ENCODE measurements around the gene SPAG16.
"Not testable (repeated sequence)": the region's sequence is repeated elsewhere in the genome, so short reads cannot be mapped to it uniquely, and the experiment has no call there.

The SPAG16 gene

DNA sequence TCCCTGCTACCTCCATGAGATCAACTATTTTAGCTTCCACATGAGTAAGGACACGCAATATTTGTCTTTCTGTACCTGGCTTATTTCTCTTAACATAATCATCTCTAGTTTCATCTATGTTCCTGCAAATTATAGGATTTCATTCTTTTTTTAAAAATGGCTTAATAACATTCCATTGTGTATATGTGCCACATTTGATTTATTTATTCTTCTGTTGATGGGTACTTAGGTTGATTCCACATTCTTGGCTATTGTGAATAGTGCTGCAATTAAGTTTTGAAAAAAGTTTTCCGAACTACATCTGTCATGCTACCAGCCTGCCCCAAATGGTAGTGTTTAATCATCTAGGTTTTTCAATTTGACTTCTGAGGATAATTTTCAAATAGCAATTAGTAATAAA lies 36.3 kb downstream of the SPAG16 start:
- no peak for DNase-seq
- in situ Hi-C loops (cut with HindIII; ENCODE audit: low pct_ligation_motif_present, low pct_unique_long_range_greater_than_20kb, low sequenced_read_pairs) = no loop called here

DNA sequence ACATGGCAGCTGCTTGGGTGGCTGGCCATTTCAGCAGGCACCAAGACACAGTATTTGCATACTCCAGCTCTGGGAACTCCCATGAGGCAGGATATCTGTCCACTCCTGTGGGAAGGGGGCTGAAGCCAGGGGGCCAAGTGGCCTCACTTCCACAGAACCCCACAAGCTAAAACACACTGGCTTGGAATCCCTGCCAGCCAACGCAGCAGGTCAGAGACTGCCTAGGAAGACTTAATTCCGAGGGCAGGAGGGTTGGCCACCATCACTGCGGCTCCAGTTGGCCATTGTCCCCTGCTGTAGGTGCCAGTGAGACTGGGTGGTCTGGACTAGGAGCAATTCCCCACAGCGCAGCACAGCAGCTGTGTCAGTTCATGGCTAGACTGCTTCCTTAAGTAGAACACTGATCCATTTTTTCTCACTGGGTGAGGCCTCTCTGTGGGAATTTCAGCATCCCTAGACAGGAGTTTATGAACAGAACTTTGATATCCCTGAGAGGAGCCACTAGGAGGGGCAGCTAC lies 52.0 kb downstream of the SPAG16 start:
- in situ Hi-C loops (cut with HindIII; ENCODE audit: low pct_ligation_motif_present, low pct_unique_long_range_greater_than_20kb, low sequenced_read_pairs) = no loop called here
- no peak for DNase-seq

DNA sequence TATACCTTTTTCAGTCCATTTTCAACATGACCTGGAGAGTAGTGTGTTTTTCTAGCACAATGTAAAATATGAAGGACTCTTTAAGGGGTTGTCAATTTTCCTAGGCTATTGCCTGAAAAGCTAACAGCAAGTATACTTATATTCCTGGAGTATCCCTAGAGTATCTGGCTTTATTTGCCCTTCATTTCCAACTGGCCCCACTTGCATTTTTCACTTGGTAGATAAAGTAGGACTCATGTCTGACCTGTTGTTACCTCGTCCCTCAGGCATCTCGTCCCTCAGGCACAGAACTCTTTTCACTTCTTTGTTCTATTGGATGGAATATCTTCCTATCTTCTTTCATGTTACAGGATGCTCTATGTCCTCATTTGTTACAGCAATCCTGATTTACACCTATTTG lies 69.2 kb downstream of the SPAG16 start:
- in situ Hi-C loops (cut with HindIII; ENCODE audit: low pct_ligation_motif_present, low pct_unique_long_range_greater_than_20kb, low sequenced_read_pairs) = no loop called here
- DNase-seq = no peak

DNA sequence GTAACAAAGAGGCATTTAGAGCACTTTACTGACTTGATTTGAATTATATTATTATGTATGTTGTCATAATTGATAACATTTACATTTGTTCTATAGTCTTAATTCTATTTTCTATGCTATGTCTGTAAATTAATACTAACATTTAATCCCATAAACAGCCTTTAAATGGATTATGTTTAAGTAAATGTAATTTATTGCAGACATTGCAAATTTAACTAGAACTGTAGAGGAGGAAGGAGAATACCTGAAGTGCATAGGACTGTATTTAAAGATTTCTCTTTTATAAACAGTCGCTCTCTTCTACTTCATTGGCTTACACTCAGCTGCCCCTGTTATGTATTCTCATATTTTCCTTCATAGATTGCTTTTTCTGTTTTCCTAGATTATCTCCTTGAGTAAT lies 92.4 kb downstream of the SPAG16 start:
- in situ Hi-C loops (cut with HindIII; ENCODE audit: low pct_ligation_motif_present, low pct_unique_long_range_greater_than_20kb, low sequenced_read_pairs) = no loop called here

DNA sequence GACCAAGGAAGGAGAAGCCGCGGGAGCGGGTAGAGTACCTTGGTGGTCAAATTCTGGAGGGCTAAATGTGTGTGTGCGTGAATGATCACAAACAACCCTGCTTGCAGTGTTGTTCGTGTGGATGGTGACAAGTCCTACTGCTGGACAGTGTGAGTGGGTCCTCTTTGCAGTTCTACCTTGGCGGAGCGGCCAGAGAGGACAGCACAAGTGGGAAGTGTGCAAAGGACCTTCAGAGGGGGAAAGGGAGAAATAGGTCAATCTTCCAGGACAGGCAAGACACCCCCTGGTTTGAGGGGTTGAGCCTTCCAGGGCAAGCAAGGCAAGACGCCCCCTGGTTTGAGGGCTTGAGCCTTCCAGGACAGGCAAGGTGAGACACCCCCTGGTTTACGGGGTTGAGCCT lies 122.8 kb downstream of the SPAG16 start:
- in situ Hi-C loops (cut with HindIII; ENCODE audit: low pct_ligation_motif_present, low pct_unique_long_range_greater_than_20kb, low sequenced_read_pairs); DNase-seq: not testable (repeated sequence)

More for the DNA sequence above, 92.4 kb downstream of the SPAG16 start:
- no peak for DNase-seq

DNA sequence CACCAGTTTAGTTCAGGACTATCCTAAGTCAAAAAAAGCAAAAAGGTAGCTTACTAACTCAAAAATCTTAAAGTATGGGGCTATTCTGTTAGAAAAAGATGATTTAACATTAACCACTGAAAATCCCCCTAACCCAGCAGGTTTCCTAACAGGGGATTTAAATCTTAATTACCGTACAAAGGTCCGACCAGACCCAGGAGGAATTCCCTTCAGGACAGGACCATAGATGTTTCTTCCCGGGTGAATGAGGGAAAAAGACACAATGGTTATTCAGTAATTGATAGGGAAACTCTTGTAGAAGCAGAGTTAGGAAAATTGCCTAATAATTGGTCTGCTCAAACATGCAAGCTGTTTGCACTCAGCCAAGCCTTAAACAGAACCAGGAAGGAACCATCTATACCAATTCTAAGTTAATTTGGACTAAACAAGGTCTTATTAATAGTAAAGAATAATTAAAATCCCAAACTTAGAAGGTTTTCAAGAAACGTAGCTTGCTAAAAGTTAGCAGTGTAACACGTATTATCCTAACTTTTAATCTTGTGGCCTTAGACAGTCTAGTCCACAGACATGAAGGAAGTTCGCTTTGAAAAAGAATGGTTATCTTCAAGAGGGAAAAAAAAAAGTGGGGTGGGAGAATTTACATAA lies 124.3 kb downstream of the SPAG16 start:
- in situ Hi-C loops (cut with HindIII; ENCODE audit: low pct_ligation_motif_present, low pct_unique_long_range_greater_than_20kb, low sequenced_read_pairs) = not testable (repeated sequence)

DNA sequence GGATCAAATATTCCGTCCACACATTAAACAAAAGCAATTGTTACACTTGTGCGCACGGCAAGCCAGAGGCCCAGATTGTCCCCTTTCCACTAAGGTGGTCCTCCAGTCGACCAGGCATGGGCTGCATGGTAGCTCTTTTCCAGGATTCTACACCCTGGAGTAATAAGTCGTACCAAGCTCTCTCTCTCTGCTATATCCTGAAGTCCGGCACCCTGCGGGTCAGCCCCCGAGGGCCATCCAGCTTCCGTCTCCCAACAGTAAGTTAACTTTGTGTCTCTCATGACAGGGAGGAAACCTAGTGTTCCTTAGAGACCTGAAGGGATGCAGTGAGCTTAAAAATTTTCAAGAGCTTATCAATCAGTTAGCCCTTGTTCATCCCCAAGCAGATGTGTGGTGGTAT lies 126.4 kb downstream of the SPAG16 start:
- DNase-seq; in situ Hi-C loops (cut with HindIII; ENCODE audit: low pct_ligation_motif_present, low pct_unique_long_range_greater_than_20kb, low sequenced_read_pairs): not testable (repeated sequence)

More for the DNA sequence above, 124.3 kb downstream of the SPAG16 start:
- DNase-seq = not testable (repeated sequence)

DNA sequence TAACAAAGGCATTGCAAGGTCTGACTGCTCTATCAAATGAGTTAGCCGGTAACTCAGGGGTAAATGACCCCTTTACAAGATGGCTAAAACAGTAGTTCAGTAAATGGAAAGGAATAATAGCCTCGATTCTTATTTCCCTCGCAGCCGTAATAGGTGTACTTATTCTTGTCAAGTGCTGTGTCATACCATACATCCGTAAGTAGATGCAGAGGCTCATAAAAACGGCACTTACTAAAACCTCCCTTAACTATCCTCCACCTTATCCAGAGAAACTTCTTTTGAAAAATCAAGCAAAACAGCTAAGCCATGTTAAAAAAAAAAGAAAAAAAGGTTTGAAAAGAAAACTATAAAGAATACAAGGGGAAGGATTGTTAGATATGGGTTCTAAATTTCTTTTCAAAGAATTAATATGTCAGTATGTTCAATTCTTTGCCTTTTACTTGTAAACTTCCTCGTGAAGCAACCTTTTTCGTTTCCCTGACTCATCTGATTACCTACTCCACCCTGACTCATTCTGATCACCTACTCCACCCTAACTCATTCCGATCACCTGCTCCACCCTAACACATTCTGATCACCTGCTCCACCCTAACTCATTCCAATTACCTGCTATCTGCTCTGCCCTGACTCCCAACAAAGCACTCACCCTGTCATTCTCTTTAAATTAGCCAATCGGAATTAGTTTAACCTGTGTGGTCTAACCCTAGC lies 127.5 kb downstream of the SPAG16 start:
- no peak for DNase-seq
- in situ Hi-C loops (cut with HindIII; ENCODE audit: low pct_ligation_motif_present, low pct_unique_long_range_greater_than_20kb, low sequenced_read_pairs) = no loop called here

DNA sequence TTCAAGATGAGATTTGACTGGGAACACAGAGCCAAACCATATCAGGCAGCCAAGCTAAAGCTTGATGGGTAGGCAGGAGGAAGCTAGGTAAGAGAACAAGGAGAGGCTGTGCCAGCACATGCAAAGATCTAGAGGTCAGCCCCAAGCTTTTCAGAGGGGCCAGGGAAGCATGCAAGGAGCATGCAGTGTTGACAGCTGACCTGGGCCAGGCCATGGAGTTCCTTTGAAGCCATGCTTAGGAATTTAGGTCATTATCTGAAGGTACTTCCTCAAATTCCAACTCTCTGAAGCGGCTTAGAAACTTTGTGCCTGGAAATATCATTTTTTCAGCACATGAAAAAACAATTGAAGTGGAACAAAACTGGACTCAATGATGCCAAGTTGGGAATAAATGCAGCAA lies 130.8 kb downstream of the SPAG16 start:
- in situ Hi-C loops (cut with HindIII; ENCODE audit: low pct_ligation_motif_present, low pct_unique_long_range_greater_than_20kb, low sequenced_read_pairs) = no loop called here
- DNase-seq = no peak

DNA sequence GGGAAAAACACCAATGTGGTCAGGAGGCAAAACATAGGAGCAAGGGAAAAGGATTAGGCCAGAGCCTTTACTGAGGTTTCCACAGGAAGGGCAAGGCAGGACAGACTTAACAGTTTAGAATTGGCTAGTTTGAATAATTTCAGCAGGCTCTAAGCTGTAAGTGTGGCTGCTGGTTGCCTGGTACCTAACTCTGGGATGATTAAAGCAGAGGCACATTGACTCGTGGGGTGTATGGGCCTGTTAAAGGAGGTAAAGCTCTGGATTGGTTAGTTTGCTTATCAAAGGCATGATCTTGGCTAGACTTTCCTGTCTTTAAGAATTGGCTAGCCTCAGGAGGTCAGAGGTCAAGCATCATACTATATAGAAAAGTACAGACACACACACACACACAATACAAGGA lies 132.6 kb downstream of the SPAG16 start:
- no peak for DNase-seq
- in situ Hi-C loops (cut with HindIII; ENCODE audit: low pct_ligation_motif_present, low pct_unique_long_range_greater_than_20kb, low sequenced_read_pairs) = no loop called here

DNA sequence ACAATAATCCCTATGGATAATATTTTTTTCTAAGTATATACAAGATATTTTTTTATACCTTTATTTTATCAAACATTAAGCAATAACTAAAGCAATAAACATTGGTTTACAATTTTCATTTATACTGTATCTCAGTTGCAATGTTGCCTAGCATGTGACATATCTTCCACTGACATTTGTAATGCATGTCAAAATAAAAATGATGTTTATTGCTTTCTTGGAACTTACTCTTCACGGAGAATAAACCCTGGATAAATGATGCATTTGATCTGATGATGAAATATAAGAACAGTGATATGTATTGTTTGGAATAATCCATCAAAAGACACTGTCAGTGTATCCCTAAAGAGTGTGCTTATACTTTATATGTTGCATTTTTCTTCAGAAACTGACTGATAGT lies 135.7 kb downstream of the SPAG16 start:
- no peak for DNase-seq
- in situ Hi-C loops (cut with HindIII; ENCODE audit: low pct_ligation_motif_present, low pct_unique_long_range_greater_than_20kb, low sequenced_read_pairs) = no loop called here

DNA sequence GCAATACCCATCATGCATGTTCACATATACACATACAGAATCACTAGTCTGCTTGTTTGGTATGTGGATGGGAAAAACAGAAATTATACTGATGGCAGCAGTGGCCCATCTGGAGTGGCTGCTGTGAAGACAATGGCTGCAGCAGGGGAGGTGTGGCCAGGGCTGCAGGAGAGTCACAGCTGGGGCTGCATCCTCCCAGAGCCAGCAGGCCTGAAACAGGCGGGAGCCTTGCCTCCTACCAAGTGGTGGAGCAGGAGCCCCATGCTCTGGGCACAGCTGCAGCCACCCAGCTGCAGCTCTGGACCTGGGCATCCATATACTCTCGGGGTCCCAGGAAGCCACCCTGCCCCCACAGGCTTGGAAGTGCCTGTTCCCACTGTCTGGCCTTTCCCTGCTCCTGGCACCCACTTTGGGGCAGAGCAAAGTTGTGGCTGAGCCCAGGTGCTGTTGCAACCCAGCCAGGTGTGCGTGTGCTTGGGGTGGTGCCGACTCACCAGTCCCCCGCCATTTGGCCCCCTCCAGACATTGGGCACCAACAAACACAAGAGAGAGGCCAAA lies 136.6 kb downstream of the SPAG16 start:
- no peak for DNase-seq
- in situ Hi-C loops (cut with HindIII; ENCODE audit: low pct_ligation_motif_present, low pct_unique_long_range_greater_than_20kb, low sequenced_read_pairs) = no loop called here

DNA sequence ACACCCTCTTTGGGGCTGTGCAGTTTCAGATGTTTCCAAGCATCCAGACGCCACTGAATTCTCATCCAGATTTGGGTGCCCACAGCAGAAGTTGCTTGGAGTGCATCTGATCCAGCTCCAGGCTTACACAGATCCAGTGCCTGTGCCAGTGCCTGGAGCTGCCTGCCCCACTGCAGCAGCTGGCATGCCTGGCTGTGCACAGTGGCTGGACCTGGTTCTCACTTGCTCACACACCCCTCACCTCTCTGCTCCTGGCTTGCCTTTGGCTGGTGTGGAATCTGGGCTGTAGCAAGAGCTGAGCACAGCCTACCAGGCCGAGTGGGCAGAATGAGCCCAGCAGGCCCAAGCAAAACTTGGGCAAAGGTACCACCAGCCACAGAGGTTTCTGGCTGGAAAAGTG lies 137.9 kb downstream of the SPAG16 start:
- in situ Hi-C loops (cut with HindIII; ENCODE audit: low pct_ligation_motif_present, low pct_unique_long_range_greater_than_20kb, low sequenced_read_pairs) = no loop called here
- no peak for DNase-seq

DNA sequence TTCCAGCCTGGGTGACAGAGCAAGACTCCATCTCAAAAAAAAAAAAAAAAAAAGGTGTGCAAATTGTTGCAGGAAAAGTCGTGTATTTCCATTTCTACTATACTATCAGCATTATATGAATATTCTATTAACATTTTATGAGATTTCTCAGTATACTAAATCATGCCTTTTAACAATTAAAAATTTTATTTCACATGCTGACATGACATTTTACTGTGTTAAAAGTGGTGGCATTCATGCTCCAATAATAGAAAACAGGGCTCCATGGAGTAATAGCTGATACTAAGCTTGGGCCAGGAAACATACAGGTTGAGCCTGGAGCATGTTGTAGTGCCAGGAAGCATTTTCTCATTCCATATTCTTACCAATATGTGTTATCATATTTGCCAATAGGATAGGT lies 141.4 kb downstream of the SPAG16 start:
- DNase-seq = no peak
- in situ Hi-C loops (cut with HindIII; ENCODE audit: low pct_ligation_motif_present, low pct_unique_long_range_greater_than_20kb, low sequenced_read_pairs) = no loop called here

DNA sequence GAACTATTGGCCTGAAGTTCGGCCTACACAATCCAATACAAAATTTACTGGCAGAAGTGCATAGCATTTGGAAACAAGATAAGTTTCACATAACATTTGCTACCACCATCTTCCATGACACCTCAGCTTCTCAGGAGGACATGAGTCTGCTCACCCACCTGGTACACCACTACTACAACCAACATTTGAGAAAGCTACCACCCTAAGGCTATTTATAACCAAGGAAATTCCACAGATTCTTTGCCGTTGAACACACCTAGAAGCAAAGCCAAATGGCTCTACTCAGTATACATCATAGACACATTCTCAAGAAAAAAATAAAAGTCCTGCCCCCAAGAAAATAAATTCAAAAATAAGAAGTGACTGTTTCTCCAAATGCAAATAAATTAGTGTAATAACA lies 145.3 kb downstream of the SPAG16 start:
- DNase-seq = peak; percentile 25
- in situ Hi-C loops (cut with HindIII; ENCODE audit: low pct_ligation_motif_present, low pct_unique_long_range_greater_than_20kb, low sequenced_read_pairs) = no loop called here

DNA sequence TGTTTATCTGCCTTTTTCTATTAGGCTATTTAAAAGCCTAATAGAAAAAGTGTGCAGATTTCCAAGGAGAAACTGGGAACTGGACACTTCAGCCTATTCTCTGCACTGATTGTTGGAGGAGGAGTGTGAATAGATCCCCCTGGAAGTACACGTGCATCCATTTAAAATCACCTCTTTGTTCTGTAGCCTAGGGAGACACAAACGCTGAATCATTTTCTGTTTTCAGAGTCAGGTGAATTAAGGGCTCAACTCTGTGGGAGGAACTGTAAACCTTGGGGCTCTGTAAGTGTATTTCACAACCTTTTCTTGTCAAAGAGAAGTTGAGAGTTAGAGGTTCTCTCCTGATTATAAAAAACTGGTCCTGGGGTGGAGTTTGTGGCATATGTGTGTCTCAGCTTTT lies 159.7 kb downstream of the SPAG16 start:
- no peak for DNase-seq
- in situ Hi-C loops (cut with HindIII; ENCODE audit: low pct_ligation_motif_present, low pct_unique_long_range_greater_than_20kb, low sequenced_read_pairs) = no loop called here

DNA sequence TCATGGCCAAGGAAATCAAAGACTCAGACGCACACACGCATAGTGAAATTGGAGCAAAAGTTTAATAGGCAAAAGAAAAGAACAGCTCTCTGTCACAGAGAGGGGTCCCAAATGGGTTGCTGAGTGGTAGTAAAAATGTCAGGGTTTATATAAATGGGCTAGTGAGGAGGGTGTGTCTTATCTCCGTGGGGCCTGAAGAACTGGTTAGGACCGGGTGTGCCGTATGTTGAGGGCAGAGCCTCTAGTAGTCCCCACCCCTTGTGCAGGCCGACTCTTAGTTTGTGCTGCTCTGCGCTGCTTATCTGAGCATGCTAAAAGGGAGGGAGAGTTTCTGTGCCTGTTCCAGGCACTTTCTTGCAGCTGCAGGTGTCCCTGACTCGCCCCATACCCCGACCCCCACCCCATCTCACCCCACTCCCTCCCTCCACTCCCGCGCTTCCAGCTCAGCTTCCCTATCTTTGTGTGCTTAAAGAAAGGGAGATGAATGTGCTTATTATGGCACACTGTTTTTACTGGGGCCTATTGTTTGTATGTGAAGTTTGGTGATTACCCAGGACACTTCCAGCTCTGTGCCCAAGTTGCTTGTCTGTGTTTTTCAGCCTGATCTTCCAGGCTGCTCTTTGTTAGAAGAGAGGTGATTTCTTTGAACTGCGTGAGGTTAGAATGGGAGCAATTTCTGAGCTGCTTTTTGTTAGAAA lies 167.4 kb downstream of the SPAG16 start:
- in situ Hi-C loops (cut with HindIII; ENCODE audit: low pct_ligation_motif_present, low pct_unique_long_range_greater_than_20kb, low sequenced_read_pairs) = no loop called here
- no peak for DNase-seq

DNA sequence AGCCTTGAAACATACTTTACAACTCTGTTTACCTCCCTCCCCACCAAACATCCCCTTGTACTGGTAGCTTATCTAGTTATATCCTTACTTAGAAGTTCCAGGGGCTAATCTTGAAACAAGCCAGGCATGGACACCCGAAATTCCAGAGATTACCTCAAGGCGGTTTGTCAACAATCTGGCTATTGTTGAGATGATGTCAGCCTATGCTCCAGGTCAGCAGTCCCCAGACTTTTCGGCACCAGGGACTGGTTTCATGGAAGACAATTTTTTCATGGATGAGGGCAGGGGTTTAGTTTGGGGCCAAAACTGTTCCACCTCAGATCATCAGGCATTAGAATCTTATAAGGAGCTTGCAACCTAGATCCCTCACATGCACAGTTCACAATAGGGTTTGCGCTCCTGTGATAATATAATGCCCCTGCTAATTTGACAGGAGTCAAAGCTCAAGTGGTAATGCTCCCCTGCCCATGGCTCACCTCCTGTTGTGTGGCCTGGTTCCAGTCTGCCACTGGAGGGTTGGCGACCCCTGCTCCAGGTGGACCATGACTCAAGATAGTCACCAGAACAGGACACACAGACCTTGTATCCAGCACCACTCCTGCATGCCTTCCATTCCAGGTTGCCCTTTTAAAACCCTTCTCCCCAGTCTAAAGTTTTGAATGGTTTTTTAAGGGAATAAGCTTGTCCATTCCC lies 171.2 kb downstream of the SPAG16 start:
- no peak for DNase-seq
- in situ Hi-C loops (cut with HindIII; ENCODE audit: low pct_ligation_motif_present, low pct_unique_long_range_greater_than_20kb, low sequenced_read_pairs) = no loop called here

DNA sequence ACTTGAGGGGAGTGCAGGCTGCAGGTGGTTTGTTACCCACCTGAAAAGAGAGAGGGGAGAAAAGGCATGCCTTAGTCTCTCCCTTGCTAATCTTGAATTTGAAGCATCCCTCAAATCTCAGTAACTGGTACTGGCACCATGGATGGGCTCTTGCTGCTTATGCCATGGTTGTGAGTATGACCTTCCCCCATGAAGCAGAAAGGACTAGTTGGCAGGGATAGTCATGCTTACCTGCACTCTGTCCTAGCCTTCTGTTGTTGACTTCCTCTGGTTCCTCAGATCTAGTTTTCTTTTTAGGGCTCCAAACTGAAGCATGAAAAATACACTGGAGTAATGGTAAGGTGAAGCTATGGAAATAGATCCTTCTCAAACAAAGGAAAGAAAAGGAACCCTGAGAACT lies 191.2 kb downstream of the SPAG16 start:
- in situ Hi-C loops (cut with HindIII; ENCODE audit: low pct_ligation_motif_present, low pct_unique_long_range_greater_than_20kb, low sequenced_read_pairs) = no loop called here
- DNase-seq = no peak

Measured in ACHN (cell line).